Measurements from ENCODE around the gene RXRA. TPM values are rescaled to one million over a fixed set of nuclear protein-coding genes. Genes with fewer than 3 reads are reported as not detected.

RXRA gene
- total and polyA plus RNA-seq, 9 donors: 12.4 to 82.2 (median 70.6) TPM

- H3K4me1 ChIP-seq (ENCODE audit: insufficient read depth): peaks cover 8% of the 10 kb centered on the region
- intact Hi-C loops (cut with DNase I): no loop called here
- peak; percentile 64 to 82 (median 71) for DNase-seq
- H3K27me3 ChIP-seq: no peaks in the 10 kb centered on the region
- TF ChIP-seq EP300 (IDR thresholded peaks at IDR 0.05): no peak
- TF ChIP-seq POLR2A (IDR thresholded peaks at IDR 0.05): no peak
- TF ChIP-seq, protein P1, sequence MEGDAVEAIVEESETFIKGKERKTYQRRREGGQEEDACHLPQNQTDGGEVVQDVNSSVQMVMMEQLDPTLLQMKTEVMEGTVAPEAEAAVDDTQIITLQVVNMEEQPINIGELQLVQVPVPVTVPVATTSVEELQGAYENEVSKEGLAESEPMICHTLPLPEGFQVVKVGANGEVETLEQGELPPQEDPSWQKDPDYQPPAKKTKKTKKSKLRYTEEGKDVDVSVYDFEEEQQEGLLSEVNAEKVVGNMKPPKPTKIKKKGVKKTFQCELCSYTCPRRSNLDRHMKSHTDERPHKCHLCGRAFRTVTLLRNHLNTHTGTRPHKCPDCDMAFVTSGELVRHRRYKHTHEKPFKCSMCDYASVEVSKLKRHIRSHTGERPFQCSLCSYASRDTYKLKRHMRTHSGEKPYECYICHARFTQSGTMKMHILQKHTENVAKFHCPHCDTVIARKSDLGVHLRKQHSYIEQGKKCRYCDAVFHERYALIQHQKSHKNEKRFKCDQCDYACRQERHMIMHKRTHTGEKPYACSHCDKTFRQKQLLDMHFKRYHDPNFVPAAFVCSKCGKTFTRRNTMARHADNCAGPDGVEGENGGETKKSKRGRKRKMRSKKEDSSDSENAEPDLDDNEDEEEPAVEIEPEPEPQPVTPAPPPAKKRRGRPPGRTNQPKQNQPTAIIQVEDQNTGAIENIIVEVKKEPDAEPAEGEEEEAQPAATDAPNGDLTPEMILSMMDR (IDR thresholded peaks at IDR 0.05): no peak
- WGBS, 3 donors: 19 to 23% (median 20%) methylated on average over 16 of the region's 16 CpGs
- no peaks in the 10 kb centered on the region for H3K9me3 ChIP-seq
- no peak overlapping the region for H3K27ac ChIP-seq
- no peaks in the 10 kb centered on the region for H3K36me3 ChIP-seq
- no peak overlapping the region for H3K4me3 ChIP-seq
Measured at GRCh38 chr9:134316449-134317160, 9.7 kb upstream of the RXRA start.

GRCh38 chr9:134317400-134317789, 8.9 kb upstream of the RXRA start:
- 55 to 62% (median 61%) methylated on average over 17 of the region's 17 CpGs for WGBS, 3 donors
- Histone ChIP-seq H3K4me1 (ENCODE audit: insufficient read depth) (peaks cover 8% of the 10 kb centered on the region), H3K36me3 (no peaks in the 10 kb centered on the region), H3K27me3 (no peaks in the 10 kb centered on the region), H3K27ac (no peak overlapping the region), H3K9me3 (no peaks in the 10 kb centered on the region), H3K4me3 (no peak overlapping the region)
- intact Hi-C loops (cut with DNase I): no loop called here
- TF ChIP-seq, protein P1 (IDR thresholded peaks at IDR 0.05): no peak
- no peak for TF ChIP-seq POLR2A (IDR thresholded peaks at IDR 0.05)
- no peak for TF ChIP-seq EP300 (IDR thresholded peaks at IDR 0.05)
- peak in 4 of 5 donors; percentile 11 to 40 (median 29) for DNase-seq

DNA sequence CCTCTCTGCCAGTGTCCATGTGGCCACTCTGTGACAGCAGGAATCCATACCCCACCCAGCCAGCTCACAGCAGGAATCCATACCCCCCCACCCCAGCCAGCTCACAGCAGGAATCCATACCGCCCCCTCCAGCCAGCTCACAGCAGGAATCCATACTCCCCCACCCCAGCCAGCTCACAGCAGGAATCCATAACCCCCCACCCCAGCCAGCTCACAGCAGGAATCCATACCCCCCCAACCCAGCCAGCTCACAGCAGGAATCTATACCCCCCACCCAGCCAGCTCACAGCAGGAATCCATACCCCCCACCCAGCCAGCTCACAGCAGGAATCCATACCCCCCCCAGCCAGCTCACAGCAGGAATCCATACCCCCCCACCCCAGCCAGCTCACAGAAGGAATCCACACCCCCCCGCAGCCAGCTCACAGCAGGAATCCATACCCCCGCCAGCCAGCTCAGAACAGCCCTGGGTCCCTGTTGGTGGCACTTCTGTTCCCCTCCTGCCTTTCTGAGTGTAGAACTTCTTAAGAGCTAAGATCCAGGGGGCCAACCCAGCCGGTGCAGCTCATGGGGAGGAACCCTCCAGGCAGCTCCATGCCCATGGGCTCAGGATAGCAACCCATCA, 8.4 kb upstream of the RXRA start:
- 24 to 37% (median 35%) methylated on average over 2 to 4 of the region's 4 CpGs for WGBS, 3 donors
- peak in 3 of 5 donors; percentile 9 to 35 (median 16) for DNase-seq
- no peak overlapping the region for H3K4me3 ChIP-seq
- H3K4me1 ChIP-seq (ENCODE audit: insufficient read depth): peaks cover 8% of the 10 kb centered on the region
- intact Hi-C loops (cut with DNase I): no loop called here
- TF ChIP-seq EP300 (IDR thresholded peaks at IDR 0.05): no peak
- TF ChIP-seq, protein P1 (IDR thresholded peaks at IDR 0.05): no peak
- TF ChIP-seq POLR2A (IDR thresholded peaks at IDR 0.05): no peak
- H3K27ac ChIP-seq: no peak overlapping the region
- no peaks in the 10 kb centered on the region for H3K27me3 ChIP-seq
- H3K9me3 ChIP-seq: no peaks in the 10 kb centered on the region
- H3K36me3 ChIP-seq: no peaks in the 10 kb centered on the region

DNA sequence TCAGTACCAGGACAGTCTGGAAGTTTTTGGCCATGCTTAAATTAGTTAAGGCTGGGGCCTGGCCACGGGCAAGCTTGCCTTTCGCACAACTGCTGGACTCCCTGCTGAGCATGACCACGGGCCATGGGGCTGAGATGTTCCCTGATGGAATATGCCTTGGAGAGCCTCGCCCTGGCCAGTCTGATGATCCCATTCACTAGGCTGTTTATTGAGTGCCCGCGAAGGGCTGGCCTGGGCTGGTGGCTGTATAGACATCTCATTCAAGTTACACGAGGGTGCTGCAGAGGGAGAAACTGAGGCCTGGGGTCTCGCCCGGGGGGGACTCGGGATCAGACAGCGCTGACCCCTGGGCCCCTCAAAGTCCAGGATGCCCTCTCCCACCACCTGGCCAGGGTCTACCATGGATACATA, 7.8 kb upstream of the RXRA start:
- no peak overlapping the region for H3K4me3 ChIP-seq
- TF ChIP-seq POLR2A (IDR thresholded peaks at IDR 0.05) (no peak), EP300 (IDR thresholded peaks at IDR 0.05) (no peak)
- TF ChIP-seq, protein P1 (IDR thresholded peaks at IDR 0.05): no peak
- no peaks in the 10 kb centered on the region for H3K36me3 ChIP-seq
- H3K9me3 ChIP-seq: no peaks in the 10 kb centered on the region
- WGBS, 3 donors: 88 to 90% (median 88%) methylated on average over 11 of the region's 11 CpGs
- no peaks in the 10 kb centered on the region for H3K27me3 ChIP-seq
- H3K27ac ChIP-seq: no peak overlapping the region
- intact Hi-C loops (cut with DNase I): no loop called here
- DNase-seq: peak in 4 of 5 donors; percentile 7 to 32 (median 15)
- H3K4me1 ChIP-seq (ENCODE audit: insufficient read depth): peaks cover 8% of the 10 kb centered on the region
